Measurements from ENCODE around the gene SIRT4. TPM values are rescaled to one million over a fixed set of nuclear protein-coding genes. Genes with fewer than 3 reads are reported as not detected.

The SIRT4 gene
- total RNA-seq (2021; ENCODE audit: unreplicated experiment) (2.8 TPM), Bru-seq, nascent RNA (percentile 28 among the genes with signal in this experiment), BruChase-seq, experiment 1, labeled RNA remaining after a 6-hour chase (percentile 26 among the genes with signal in this experiment), BruChase-seq, experiment 2, labeled RNA remaining after a 2-hour chase (percentile 31 among the genes with signal in this experiment)
- 1.1 and 1.4 TPM in 2 replicates for polyA plus RNA-seq (2012)
- long read RNA-seq, partial matches to known transcripts: 0 of 1 reads
- long read RNA-seq, other reads (novel, unspliced or antisense): 0 of 1 reads

GRCh38 chr12:120301962-120302815 lies at the start of gene SIRT4:
TSS of gene SIRT4 (plus strand) at chr12:120302321. CDS start at chr12:120303562, 1,241 bp downstream.
- ATAC-seq: peak; percentile 98
- TF ChIP-seq JUND (IDR thresholded peaks at IDR 0.05) (peak; percentile 77), POLR2AphosphoS5 (IDR thresholded peaks at IDR 0.05; ENCODE audit: low read depth, low read length) (peak; percentile 77), CEBPB (IDR thresholded peaks at IDR 0.05; ENCODE audit: low read depth) (no peak), CBX3 (IDR thresholded peaks at IDR 0.05; ENCODE audit: low read depth) (no peak), EZH2phosphoT487 (IDR thresholded peaks at IDR 0.05; ENCODE audit: borderline replicate concordance) (no peak), REST (IDR thresholded peaks at IDR 0.05; ENCODE audit: low read depth) (no peak), ATF3 (IDR thresholded peaks at IDR 0.05) (no peak), ELF1 (IDR thresholded peaks at IDR 0.05; ENCODE audit: borderline replicate concordance, low read depth) (no peak; the same call in 1 of the 2 replicates), ZBTB33 (IDR thresholded peaks at IDR 0.05; ENCODE audit: extremely low read depth, insufficient replicate concordance, low read length) (peak; percentile 28), SP1 (IDR thresholded peaks at IDR 0.05; ENCODE audit: low read depth) (peak; percentile 94), EZH2 (IDR thresholded peaks at IDR 0.05) (no peak), SRF (IDR thresholded peaks at IDR 0.05; ENCODE audit: low read depth) (no peak), TCF7L2 (IDR thresholded peaks at IDR 0.05; ENCODE audit: borderline replicate concordance, extremely low read depth, insufficient read depth, insufficient read length) (peak; percentile 36), POLR2A (IDR thresholded peaks at IDR 0.05; ENCODE audit: borderline replicate concordance, extremely low read depth, insufficient read depth, insufficient read length) (no peak), RAD21 (IDR thresholded peaks at IDR 0.05; ENCODE audit: low read depth) (peak; percentile 42), FOSL1 (IDR thresholded peaks at IDR 0.05; ENCODE audit: low read depth) (no peak), EGR1 (IDR thresholded peaks at IDR 0.05; ENCODE audit: low read depth) (no peak)

More at GRCh38 chr12:120301962-120302815, at the start of gene SIRT4:
- no peaks in the 10 kb centered on the region for H3K27me3 ChIP-seq (ENCODE audit: insufficient read depth, low read length)
- no peaks in the 10 kb centered on the region for H3K79me2 ChIP-seq (ENCODE audit: insufficient read depth, low read length)
- H3K9me3 ChIP-seq (ENCODE audit: control insufficient read depth in 1 of 2, insufficient read depth in 1 of 2, low read depth in 1 of 2, low read length in 2 of 2): no peaks in the 10 kb centered on the region
- H3K9me2 ChIP-seq (ENCODE audit: insufficient read depth): no peaks in the 10 kb centered on the region
- peak within 1 kb of the TSS; percentile 92 for H3K4me2 ChIP-seq (ENCODE audit: low read length)
- TSS peak; percentile 89 for BruUV-seq (replicated peaks)
- H3K9ac ChIP-seq (ENCODE audit: low read length): peak within 1 kb of the TSS; percentile 58
- no peaks in the 10 kb centered on the region for H3K36me3 ChIP-seq (ENCODE audit: control insufficient read depth in 1 of 2, insufficient read depth in 2 of 2, low read length in 2 of 2)
- POLR2A ChIA-PET: interaction anchor here (0.6 to 3.1 kb wide), 5 partner anchors 10 to 347 kb away, joined by 3 to 100 read pairs (median 6); partner anchors contain the start of genes RNU4-1, RNU4-2 and RPLP0
- CTCF ChIA-PET: interaction anchor here (0.7 to 1.6 kb wide), 14 partner anchors 8 to 939 kb away, joined by 3 to 32 read pairs (median 4); partner anchors contain the start of genes RNU4-1, RNU4-2, RPLP0 and SRSF9
- H3K27ac ChIP-seq (ENCODE audit: low read depth, low read length): no peak within 1 kb of the TSS
- intact Hi-C loops (cut with micrococcal nuclease): no loop called here
- peak within 1 kb of the TSS; percentile 67 to 68 for H3K4me3 ChIP-seq (replicated peaks in 1 of 2; ENCODE audit: low read depth in 1 of 2, low read length in 2 of 2)
- no peaks in the 10 kb centered on the region for H4K20me1 ChIP-seq (ENCODE audit: insufficient read depth)
- DNase-seq (ENCODE audit: low read depth, low spot score): peak; percentile 91
- RAD21 ChIA-PET (ENCODE audit: low non-redundant PET in 1 of 2, low total read pairs in 2 of 2, uncharacterized antibody in 2 of 2, unreplicated experiment in 2 of 2): interaction anchor here in 1 of 2 experiments (0.6 kb wide), 1 partner anchor 35 kb away, joined by 3 read pairs; no protein-coding TSS in a partner anchor
- peak within 1 kb of the TSS; percentile 94 for H2AFZ ChIP-seq (ENCODE audit: low read depth, low read length, poor library complexity, severe bottlenecking)
- H3K4me1 ChIP-seq (ENCODE audit: control insufficient read depth in 1 of 2, insufficient read depth in 2 of 2, low read length in 2 of 2): peaks cover 3 to 15% of the 10 kb centered on the region in 2 experiments; a peak in 1 of 4 replicates

Measured in HCT116 (cell line).